Thoracic aorta (tissue), 2 donors: ENCODE measurements around the gene GALR1. TPM values are rescaled to one million over a fixed set of nuclear protein-coding genes. Genes with fewer than 3 reads are reported as not detected.
A peak's percentile ranks its signal among the peaks of the same experiment; 100 is the strongest.

Source experiments
- ATAC-seq: fragments of 150-250 bp; one replicate; pipeline ENCODE4 v1.8.0; 2017; ENCODE audit warnings: low read depth; ENCODE audit not compliant: insufficient number of reproducible peaks, low FRiP score
- DNase-seq: peaks from one replicate; pipeline ENCODE4 v3.0.0-alpha.2; 2020; ENCODE audit warnings: low spot score
- H3K27ac ChIP-seq, 2 donors: fragments of 200-600 bp; sonication (generic); 1 replicate in 1 of 2; 2 replicates in 1 of 2; pipeline ENCODE4 v1.5.1; 2016; ENCODE audit warnings: mild to moderate bottlenecking in 2 of 2, moderate library complexity in 2 of 2
- H3K27me3 ChIP-seq: fragments of 200-600 bp; sonication (generic); replicated peaks from 2 replicates; pipeline ENCODE4 v1.6.0; 2016; ENCODE audit warnings: mild to moderate bottlenecking; ENCODE audit not compliant: insufficient read depth
- H3K36me3 ChIP-seq: fragments of 200-600 bp; sonication (generic); one replicate; pipeline ENCODE4 v1.5.1; 2016
- H3K4me1 ChIP-seq, 2 donors: fragments of 200-600 bp; sonication (generic); 1 replicate in 1 of 2; 2 replicates in 1 of 2; pipeline versions ENCODE4 v1.5.1 to v1.6.0; 2016; ENCODE audit warnings: low read depth in 2 of 2, mild to moderate bottlenecking in 1 of 2; ENCODE audit not compliant: control insufficient read depth in 1 of 2
- H3K4me3 ChIP-seq: fragments of 200-600 bp; sonication (generic); 2 replicates; pipeline ENCODE4 v1.5.1; 2016; ENCODE audit warnings: mild to moderate bottlenecking
- H3K9me3 ChIP-seq: fragments of 200-600 bp; sonication (generic); 2 replicates; pipeline ENCODE4 v1.5.1; 2016
- total RNA-seq, 2 donors: library from RNA; depleted of rRNA; stranded (reverse); fragments of >200 nt; gene quantifications; one replicate each; pipeline versions ENCODE4 v1.1.0 to v1.2.3, GENCODE V29; 2016
- TF ChIP-seq, protein P1 (sequence below): fragments of 200-600 bp; sonication (generic); IDR thresholded peaks from one replicate; pipeline ENCODE4 v1.5.1; 2019; ENCODE audit warnings: antibody characterized with exemption

GALR1 gene
- total RNA-seq, 2 donors from 2014 or later = under 0.01 to 0.28 TPM

DNA sequence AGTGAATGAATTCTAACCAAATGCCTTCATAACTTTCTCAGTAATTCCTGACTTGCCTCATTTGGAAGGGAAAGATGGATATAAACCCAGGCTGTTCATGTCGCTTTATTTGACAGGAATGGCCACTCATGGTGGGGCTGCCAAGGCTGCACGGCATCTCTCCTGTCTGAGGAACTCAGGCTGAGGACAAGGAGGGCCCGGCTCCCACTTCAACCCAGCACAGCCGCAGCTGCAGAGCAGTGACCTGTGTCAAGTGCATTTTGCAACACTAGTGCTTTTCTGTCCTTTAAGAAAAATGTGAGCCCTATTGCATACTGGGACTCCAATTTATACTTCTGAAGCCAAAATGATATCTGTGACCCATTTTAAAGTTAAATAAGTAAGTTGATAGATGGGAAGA, 45.8 kb upstream of the GALR1 start:
- DNase-seq = no peak
- no peak overlapping the region for H3K27ac ChIP-seq
- H3K4me3 ChIP-seq = no peak overlapping the region
- no peaks in the 10 kb centered on the region for H3K36me3 ChIP-seq
- no peaks in the 10 kb centered on the region for H3K27me3 ChIP-seq
- TF ChIP-seq, protein P1, sequence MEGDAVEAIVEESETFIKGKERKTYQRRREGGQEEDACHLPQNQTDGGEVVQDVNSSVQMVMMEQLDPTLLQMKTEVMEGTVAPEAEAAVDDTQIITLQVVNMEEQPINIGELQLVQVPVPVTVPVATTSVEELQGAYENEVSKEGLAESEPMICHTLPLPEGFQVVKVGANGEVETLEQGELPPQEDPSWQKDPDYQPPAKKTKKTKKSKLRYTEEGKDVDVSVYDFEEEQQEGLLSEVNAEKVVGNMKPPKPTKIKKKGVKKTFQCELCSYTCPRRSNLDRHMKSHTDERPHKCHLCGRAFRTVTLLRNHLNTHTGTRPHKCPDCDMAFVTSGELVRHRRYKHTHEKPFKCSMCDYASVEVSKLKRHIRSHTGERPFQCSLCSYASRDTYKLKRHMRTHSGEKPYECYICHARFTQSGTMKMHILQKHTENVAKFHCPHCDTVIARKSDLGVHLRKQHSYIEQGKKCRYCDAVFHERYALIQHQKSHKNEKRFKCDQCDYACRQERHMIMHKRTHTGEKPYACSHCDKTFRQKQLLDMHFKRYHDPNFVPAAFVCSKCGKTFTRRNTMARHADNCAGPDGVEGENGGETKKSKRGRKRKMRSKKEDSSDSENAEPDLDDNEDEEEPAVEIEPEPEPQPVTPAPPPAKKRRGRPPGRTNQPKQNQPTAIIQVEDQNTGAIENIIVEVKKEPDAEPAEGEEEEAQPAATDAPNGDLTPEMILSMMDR = no peak
- no peaks in the 10 kb centered on the region for H3K9me3 ChIP-seq
- H3K4me1 ChIP-seq = peaks cover 13% of the 10 kb centered on the region in 2 donors
- no peak for ATAC-seq

DNA sequence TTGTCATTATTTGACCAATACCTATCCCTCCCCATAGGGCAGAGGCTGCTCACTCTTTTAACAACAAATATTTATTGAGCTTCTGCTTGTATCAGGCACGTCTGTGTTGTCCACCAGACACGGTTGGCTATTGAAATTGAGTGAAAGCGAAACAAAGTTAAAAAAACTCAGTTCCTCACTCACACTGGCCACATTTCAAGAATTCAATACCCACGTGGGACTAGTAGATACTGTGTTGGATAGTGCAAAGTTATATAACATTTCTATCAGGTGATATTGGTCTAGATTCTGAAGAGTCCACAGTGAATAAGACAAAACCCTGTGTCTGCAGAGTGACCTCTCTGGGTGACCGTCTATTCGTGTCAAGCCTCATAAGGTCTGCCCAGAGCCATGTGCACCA, 43.9 kb upstream of the GALR1 start:
- DNase-seq = no peak
- Histone ChIP-seq H3K27me3 (no peaks in the 10 kb centered on the region), H3K9me3 (no peaks in the 10 kb centered on the region), H3K36me3 (no peaks in the 10 kb centered on the region), H3K27ac (no peak overlapping the region), H3K4me1 (peaks cover 13% of the 10 kb centered on the region in 2 donors), H3K4me3 (no peak overlapping the region)
- no peak for ATAC-seq
- TF ChIP-seq, protein P1 = no peak

DNA sequence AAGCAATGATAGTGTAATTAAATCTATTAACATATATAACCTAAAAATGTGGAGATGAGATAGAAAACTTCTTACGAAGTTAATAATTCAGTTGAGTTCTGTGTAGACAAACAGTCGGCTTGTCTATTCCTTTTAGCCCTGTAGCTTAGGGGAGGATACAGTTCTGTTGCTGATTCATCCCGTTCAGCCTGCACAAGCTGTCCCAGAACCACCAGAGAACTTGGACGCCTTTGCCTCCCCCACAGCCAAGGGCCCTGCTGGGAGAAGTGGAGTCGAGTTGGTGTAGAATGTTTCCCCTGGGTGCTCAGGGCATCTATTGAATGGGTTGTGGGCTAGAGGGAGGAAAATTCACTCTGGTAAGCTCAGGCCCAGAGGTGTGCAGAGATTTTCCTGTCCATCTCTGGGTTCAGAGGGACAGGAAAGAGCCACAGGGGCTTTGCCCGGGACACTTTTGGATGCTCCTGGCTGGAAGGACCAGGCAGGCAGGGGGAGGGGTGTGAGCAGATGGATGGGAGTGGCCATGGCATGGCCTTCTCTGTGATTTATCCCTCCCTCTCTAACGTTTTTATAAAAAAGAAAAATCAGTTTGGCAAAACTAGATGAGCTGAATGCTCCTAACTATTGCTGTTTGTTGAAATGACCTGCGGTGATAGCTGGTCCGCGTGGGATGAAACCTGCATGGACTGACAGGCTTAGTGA, 42.8 kb upstream of the GALR1 start:
- DNase-seq = no peak
- Histone ChIP-seq H3K4me1 (peaks cover 13 to 20% of the 10 kb centered on the region in 2 donors), H3K36me3 (no peaks in the 10 kb centered on the region), H3K4me3 (no peak overlapping the region), H3K27ac (peak overlapping the region; percentile 55 to 78), H3K27me3 (no peaks in the 10 kb centered on the region), H3K9me3 (no peaks in the 10 kb centered on the region)
- TF ChIP-seq, protein P1 = no peak
- peak; percentile 53 for ATAC-seq

DNA sequence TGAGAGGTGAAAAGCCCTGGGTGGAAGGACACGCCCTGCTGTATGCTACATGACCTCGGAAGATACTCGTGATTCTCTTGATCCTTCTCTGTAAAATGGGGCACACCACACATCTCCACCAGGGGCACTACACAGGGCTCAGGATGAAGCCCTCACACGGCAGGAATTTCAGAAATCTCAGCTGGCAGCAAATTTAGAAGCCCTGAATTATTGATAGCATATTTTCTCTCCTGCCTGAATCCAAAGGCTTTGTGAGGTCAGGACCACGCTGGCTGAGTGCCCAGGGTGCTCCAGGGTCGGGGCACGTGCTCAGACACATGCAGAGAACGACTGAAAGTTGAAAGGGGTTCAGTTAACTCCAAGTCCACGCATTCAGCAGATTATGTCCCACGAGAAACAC, 42.1 kb upstream of the GALR1 start:
- ATAC-seq (peak; percentile 5), DNase-seq (peak; percentile 8)
- H3K9me3 ChIP-seq = no peaks in the 10 kb centered on the region
- H3K36me3 ChIP-seq = no peaks in the 10 kb centered on the region
- H3K4me1 ChIP-seq = peaks cover 13 to 23% of the 10 kb centered on the region in 2 donors
- peak overlapping the region; percentile 36 for H3K4me3 ChIP-seq
- no peaks in the 10 kb centered on the region for H3K27me3 ChIP-seq
- H3K27ac ChIP-seq = peak overlapping the region; percentile 55 to 78
- TF ChIP-seq, protein P1 = peak; percentile 70

DNA sequence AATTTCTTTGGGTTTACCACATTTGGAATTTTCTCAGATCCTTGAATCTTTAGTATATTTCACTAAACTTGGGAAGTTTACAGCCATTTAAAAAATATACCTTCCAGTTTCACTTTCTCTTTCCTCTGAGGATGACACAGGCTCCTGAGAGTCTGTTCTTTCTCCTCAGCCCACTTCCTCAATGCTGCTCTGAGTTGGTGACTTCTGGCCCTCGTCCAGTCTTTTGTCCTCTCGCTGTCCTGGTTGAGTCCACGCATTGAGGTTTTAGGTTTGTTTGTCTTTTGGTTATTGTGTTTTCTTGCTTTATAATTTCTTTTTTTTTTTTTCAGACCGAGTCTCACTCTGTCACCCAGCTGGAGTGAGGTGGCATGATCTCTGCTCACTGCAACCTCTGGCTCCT, 40.7 kb upstream of the GALR1 start:
- DNase-seq (no peak), ATAC-seq (no peak)
- H3K36me3 ChIP-seq = no peaks in the 10 kb centered on the region
- H3K4me1 ChIP-seq = peaks cover 13 to 23% of the 10 kb centered on the region in 2 donors
- H3K27ac ChIP-seq = no peak overlapping the region
- H3K27me3 ChIP-seq = no peaks in the 10 kb centered on the region
- peak overlapping the region; percentile 9 for H3K4me3 ChIP-seq
- TF ChIP-seq, protein P1 = no peak
- no peaks in the 10 kb centered on the region for H3K9me3 ChIP-seq
